HG03469 (cell line): Measurements from ENCODE around the gene BOD1.
A peak's percentile ranks its signal among the peaks of the same experiment; 100 is the strongest.

Experiments
- ATAC-seq: cut with Tn5 transposase; IDR thresholded peaks from one replicate; pipeline ENCODE4 v1.9.1; 2021; ENCODE audit warnings: mild to moderate bottlenecking, moderate library complexity, moderate number of reproducible peaks; ENCODE audit not compliant: unreplicated experiment

Gene BOD1

DNA sequence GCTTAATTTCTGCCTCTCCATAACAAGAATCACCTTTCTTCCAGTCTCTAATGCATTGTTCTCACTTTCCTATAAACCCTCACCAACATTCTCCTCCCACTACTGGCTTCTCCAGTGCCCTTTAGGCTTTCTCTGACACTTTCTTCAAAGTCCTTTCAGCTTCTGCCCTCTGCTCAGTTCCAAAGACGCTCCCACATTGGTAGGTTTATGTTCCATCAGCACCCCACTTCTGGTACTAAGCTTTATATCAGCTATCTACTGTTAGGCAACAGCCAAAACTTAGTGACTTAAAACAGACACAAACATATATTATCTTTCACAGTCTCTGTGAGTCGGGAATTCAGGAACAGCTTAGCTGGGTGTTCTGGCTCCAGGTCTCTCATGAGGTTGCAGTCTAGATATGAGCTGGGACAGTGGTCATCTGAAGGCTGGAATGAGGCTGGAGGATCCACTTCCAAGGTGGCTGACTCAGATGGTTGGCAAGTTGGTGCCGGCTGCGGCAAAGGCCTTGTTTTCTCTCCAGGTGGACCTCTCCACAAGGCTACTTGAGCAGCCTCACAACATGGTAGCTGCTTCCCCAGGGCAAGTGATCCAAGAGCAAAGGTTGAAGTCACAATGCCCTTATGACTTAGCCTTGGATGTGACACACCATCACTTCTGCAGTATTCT is 37.4 kb downstream of the BOD1 start:
- ATAC-seq, result no peak

DNA sequence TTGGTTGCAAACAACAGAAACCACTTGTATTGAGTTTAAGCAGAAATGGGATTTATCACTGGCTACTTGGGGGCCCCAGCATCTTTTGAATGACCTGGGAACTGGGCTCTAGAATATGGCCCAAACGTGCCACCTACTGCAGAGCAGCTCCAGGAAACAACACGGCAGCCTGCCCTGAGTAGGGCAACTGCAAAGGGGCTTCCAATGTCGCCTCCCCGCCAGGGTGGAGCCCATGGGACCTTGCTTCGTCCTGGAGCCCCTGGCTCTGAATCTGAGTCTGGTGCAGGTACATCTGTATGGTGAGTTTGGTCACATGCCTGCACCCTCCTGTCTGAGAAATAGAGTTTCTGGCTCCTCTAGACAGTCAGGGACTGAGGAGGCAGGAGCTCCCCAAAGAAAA is 38.6 kb downstream of the BOD1 start:
- ATAC-seq, result no peak

GRCh38 chr5:173577166-173577565 is 39.3 kb downstream of the BOD1 start:
- no peak for ATAC-seq

DNA sequence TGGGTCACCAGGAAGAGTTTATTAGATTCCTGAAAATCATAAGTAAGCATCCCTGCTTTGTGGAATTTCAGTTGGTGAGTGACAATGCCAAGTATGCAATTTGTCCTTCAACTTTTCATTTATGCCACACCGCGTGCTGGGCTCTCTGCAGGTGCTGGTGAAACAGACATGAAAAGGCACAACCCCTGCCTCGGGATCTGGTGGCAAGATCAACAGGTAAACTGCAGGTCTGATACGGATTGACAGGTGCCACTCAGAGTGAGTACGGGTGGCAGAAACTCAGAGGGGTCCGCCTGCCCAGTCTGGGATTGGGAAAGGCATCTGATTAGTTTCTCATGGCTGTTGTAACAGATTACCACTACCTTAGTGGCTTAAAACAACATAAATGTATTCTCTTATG is 40.5 kb downstream of the BOD1 start:
- ATAC-seq, result no peak

DNA sequence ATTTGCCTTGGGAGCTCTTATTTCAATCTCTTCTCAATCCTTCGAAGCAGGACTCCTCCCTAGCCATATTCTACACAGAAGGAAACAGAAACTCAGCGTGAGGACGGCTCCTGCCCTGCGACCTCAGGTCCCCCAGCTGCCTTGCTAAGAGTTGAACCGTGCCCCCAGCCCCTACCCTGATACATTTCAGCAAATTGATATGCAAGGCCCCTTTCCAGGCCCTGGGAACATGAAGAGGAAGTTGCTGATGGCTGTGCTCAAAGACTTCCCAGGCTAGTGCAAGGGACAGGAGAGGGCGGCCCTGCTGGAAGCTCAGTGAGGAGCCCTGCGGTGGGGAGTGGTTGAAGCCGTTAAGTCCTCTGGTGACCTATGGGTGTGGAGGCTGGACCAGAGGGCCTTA is 41.5 kb downstream of the BOD1 start:
- no peak for ATAC-seq

- ATAC-seq, result peak; percentile 54
Measured at GRCh38 chr5:173573126-173573960, 43.1 kb downstream of the BOD1 start.

DNA sequence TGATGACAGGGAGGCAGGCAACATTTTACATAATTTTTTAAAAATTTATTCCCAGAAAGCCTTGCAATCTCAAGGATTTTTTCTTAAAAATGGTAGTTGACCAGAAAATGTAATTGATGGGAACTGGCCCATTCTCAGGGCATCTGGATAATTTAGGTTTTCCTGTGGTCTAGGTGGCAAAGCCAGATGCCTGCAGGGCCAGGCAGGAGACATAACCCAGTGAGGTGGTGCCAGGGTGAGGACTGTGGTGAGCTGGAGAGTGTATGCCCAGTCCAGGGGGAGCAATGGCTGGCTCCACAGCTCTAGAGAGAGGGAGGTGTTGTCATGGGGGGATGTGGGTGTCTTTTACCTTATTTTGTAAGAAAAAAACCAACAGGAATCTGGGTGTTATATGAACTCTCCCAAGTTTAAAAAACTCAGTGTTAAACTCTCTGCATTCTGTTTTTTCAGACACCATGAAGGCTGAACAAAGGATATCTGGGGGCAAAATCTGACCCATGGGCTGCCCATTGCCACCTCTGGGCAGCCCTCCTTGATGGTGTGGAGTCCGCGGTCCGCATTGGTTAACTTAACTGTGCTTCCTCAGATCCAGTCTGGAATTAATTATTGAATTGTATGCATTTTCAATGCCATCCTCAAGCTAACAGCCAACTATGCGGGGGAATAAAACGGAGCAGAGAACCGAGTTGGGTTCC is 43.9 kb downstream of the BOD1 start:
- no peak for ATAC-seq

DNA sequence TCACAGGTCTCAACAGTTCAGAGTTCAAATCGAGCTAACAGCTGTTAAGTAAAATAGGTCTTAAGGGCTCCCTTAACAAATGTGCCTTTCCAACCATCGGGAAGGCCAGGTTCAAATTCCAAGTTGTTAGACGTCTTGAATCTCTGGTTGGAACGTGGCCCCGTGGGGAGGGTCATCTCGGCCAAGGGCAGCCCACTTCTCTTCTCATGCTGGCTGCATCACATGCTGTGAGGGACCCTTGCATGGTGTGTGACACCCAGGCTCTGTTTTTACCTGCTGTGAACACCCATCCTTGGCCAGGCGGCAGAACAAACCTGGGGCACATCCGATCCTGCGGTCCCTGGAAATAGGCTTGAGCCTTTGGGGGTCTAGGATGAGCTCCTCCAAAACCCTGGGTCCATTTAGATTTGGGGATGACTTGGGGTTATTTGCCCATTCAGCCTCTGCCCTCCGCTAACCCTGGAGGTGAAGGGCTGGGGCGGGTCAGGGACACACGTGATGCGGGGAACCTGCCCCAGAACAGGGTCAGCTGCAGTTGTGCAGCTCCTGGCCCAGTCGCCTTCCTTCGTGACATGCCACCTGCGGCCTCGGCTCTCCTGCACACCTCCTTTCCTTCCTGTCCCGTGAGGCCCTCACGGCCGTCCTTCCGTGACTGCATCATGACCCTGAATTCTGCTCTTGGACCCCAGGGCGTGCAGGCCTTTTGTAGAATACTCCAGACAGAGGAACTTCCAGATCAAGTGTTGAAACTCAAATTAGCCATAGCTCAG is 45.9 kb downstream of the BOD1 start:
- no peak for ATAC-seq

DNA sequence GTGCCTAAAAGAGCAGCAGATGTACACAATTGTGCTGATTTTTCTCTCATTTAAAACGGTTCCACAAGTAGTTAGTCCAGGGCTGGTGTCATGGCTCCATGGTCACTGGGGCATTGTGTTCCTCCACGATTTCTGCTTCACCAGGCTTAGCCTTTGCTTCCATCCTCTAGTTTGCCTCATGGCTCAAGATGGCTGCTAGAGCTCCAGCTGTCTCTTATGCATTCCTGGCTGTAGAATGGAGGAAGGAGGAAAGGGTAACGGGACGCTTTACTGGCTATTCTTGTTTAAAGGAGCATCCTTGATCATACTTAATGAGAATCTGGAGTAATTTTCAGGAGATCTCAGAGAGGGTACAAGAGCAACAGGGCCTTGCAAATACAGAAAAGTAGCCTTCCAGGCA is 47.7 kb downstream of the BOD1 start:
- ATAC-seq, result no peak

DNA sequence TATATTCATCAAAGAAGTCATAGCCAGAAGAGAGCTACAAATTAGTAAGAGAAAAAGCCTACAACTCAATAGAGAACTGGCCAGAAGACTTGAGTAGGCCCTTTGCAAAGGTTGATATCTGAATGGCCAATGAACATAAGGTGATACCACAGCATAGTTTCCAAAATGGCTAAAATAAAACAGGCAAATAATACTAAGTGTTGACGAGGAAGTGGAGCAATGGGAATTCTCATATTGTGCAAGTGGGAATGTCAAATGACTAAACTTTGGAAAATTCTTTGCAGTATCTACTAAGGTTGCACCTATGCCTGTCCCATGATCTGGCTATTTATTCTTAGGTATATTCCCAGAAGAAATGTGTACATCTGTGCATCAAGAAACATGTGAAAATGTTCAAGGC is 48.3 kb downstream of the BOD1 start:
- ATAC-seq, result no peak

DNA sequence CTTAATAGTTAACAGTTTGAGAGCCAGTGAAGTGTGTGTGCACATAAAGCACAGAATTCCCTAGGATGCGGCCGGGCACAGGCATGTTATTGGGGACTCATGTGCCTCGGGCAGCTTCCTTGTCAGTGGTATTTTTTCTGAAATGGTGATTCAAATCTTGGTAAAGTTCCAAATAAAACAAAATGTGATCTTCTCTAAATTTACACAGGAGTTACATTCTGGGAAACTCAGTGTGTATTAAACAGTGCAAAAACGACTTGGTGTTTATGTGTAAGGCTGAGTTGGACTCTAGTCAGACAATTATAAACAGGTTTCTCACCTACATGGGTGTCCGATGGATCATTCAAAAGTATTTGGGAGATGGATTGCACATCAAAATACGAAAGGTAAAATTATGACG is 48.9 kb downstream of the BOD1 start:
- no peak for ATAC-seq

GRCh38 chr5:173565491-173566072 is 50.9 kb downstream of the BOD1 start:
- ATAC-seq, result no peak

DNA sequence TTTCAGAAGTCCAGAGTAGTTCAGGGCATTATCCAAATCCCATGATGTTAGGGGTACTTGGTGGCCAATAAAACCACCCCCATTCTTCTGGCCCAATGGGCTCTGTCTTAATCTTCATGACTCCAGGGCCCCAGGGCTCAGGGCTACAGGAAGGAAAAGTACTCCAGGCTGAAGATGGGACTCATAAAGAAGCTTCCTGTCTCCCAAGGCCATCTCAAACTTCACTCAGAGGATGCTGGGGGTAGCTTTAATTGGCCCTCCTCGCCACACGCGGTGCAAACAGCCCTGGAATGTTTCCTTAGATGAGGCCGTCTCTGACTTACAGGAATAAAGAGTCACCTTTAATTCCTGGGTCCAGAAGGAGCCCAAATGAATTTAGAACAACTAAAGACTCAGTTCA is 52.3 kb downstream of the BOD1 start:
- no peak for ATAC-seq

GRCh38 chr5:173563246-173563645 is 53.2 kb downstream of the BOD1 start:
- no peak for ATAC-seq

- no peak for ATAC-seq
Measured at GRCh38 chr5:173562451-173562850, 54.0 kb downstream of the BOD1 start.
